ENCODE measurements around the gene DUSP14. TPM values are rescaled to one million over a fixed set of nuclear protein-coding genes. Genes with fewer than 3 reads are reported as not detected.

DUSP14 gene
- total RNA-seq, 1 experiment from 2014 or later = 22.4 TPM

- TF ChIP-seq TCF7 (CRISPR knock-in tag; IDR thresholded peaks at IDR 0.05; ENCODE audit: low read depth) = no peak
Observed at GRCh38 chr17:37483311-37484039, 6.2 kb upstream of the DUSP14 start (continued).

DNA sequence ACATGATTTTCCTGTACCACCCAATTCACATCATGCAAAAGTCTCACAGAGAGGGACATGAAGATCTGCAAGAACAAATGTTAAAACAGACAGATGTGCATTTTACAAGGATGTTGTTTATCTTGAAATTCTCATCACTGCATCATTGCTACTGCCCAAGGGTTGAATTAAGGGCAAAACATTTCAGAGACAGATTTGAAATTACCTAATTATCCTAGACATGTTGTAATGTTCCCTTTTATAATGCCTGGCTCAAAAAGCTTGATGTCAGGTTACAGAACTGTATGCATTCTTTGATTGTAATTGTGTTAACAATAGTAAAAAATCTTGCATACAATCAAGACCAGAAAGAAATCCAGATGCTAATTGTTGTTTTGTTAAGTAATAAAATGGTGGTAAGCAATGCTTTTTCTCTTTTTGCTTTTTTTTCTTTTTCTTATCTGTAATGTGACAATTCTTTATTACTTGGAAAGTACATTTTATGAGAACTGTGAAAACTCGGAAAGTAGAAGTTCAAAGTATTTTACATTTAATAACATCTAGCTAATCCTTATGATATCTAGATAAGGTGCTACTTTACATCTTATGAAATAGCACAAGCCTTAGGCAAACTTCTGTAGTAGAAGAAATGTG, 3.6 kb upstream of the DUSP14 start:
- Mint-ChIP-seq H3K4me3 (no peak overlapping the region), H3K4me1 (peaks cover 42% of the 10 kb centered on the region), H3K9me3 (no peaks in the 10 kb centered on the region), H3K27me3 (ENCODE audit: low read depth) (peaks cover 4% of the 10 kb centered on the region; the same call in 1 of the 2 replicates), H3K27ac (peak overlapping the region; percentile 5; the same call in 1 of the 2 replicates), H3K36me3 (no peaks in the 10 kb centered on the region)
- CTCF ChIA-PET = interaction anchor here (0.7 to 1.0 kb wide), 2 partner anchors 98 to 1657 kb away, joined by 3 to 4 read pairs; no protein-coding TSS in a partner anchor
- DNase-seq (ENCODE audit: low spot score) = no peak
- ATAC-seq = no peak
- TF ChIP-seq TEAD4 (CRISPR knock-in tag; IDR thresholded peaks at IDR 0.05) = no peak
- no peak for TF ChIP-seq CBFB (CRISPR knock-in tag; IDR thresholded peaks at IDR 0.05; ENCODE audit: low read depth)
- TF ChIP-seq USF1 (CRISPR knock-in tag; IDR thresholded peaks at IDR 0.05) = no peak
- no peak for TF ChIP-seq OVOL2 (CRISPR knock-in tag; IDR thresholded peaks at IDR 0.05; ENCODE audit: borderline replicate concordance)
- no peak for TF ChIP-seq TEAD1 (CRISPR knock-in tag; IDR thresholded peaks at IDR 0.05)
- TF ChIP-seq NR1H2 (CRISPR knock-in tag; IDR thresholded peaks at IDR 0.05) = no peak
- TF ChIP-seq, protein P1, sequence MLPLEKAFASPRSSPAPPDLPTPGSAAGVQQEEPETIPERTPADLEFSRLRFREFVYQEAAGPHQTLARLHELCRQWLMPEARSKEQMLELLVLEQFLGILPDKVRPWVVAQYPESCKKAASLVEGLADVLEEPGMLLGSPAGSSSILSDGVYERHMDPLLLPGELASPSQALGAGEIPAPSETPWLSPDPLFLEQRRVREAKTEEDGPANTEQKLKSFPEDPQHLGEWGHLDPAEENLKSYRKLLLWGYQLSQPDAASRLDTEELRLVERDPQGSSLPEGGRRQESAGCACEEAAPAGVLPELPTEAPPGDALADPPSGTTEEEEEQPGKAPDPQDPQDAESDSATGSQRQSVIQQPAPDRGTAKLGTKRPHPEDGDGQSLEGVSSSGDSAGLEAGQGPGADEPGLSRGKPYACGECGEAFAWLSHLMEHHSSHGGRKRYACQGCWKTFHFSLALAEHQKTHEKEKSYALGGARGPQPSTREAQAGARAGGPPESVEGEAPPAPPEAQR (CRISPR knock-in tag; IDR thresholded peaks at IDR 0.05) = no peak
- TF ChIP-seq JAZF1 (CRISPR knock-in tag; IDR thresholded peaks at IDR 0.05) = no peak
- TF ChIP-seq ELF4 (CRISPR knock-in tag; IDR thresholded peaks at IDR 0.05; ENCODE audit: low read depth) = no peak
- no peak for TF ChIP-seq ZNF396 (CRISPR knock-in tag; IDR thresholded peaks at IDR 0.05; ENCODE audit: borderline replicate concordance)
- TF ChIP-seq CREM (CRISPR knock-in tag; IDR thresholded peaks at IDR 0.05) = no peak
- TF ChIP-seq, protein P2, sequence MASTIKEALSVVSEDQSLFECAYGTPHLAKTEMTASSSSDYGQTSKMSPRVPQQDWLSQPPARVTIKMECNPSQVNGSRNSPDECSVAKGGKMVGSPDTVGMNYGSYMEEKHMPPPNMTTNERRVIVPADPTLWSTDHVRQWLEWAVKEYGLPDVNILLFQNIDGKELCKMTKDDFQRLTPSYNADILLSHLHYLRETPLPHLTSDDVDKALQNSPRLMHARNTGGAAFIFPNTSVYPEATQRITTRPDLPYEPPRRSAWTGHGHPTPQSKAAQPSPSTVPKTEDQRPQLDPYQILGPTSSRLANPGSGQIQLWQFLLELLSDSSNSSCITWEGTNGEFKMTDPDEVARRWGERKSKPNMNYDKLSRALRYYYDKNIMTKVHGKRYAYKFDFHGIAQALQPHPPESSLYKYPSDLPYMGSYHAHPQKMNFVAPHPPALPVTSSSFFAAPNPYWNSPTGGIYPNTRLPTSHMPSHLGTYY (CRISPR knock-in tag; IDR thresholded peaks at IDR 0.05) = no peak
- no peak for TF ChIP-seq E2F4 (CRISPR knock-in tag; IDR thresholded peaks at IDR 0.05; ENCODE audit: borderline replicate concordance, low read depth)
- TF ChIP-seq, protein P3, sequence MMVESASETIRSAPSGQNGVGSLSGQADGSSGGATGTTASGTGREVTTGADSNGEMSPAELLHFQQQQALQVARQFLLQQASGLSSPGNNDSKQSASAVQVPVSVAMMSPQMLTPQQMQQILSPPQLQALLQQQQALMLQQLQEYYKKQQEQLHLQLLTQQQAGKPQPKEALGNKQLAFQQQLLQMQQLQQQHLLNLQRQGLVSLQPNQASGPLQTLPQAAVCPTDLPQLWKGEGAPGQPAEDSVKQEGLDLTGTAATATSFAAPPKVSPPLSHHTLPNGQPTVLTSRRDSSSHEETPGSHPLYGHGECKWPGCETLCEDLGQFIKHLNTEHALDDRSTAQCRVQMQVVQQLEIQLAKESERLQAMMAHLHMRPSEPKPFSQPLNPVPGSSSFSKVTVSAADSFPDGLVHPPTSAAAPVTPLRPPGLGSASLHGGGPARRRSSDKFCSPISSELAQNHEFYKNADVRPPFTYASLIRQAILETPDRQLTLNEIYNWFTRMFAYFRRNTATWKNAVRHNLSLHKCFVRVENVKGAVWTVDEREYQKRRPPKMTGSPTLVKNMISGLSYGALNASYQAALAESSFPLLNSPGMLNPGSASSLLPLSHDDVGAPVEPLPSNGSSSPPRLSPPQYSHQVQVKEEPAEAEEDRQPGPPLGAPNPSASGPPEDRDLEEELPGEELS (CRISPR knock-in tag; IDR thresholded peaks at IDR 0.05) = no peak
- TF ChIP-seq USF2 (CRISPR knock-in tag; IDR thresholded peaks at IDR 0.05) = no peak
- TF ChIP-seq ZNF416 (CRISPR knock-in tag; IDR thresholded peaks at IDR 0.05) = no peak
- no peak for TF ChIP-seq SMAD4 (CRISPR knock-in tag; IDR thresholded peaks at IDR 0.05)
- POLR2A ChIA-PET = no interaction called here

Data from WTC11 (cell line).